GM19099 (cell line): ENCODE measurements around the gene SHD.

Source experiments
- POLR2A ChIP-seq: IDR thresholded peaks from 3 replicates; pipeline ENCODE4 v1.6.1; 2011; ENCODE audit warnings: low read depth; ENCODE audit not compliant: insufficient read length; ENCODE audit errors: extremely low read depth

Gene SHD

DNA sequence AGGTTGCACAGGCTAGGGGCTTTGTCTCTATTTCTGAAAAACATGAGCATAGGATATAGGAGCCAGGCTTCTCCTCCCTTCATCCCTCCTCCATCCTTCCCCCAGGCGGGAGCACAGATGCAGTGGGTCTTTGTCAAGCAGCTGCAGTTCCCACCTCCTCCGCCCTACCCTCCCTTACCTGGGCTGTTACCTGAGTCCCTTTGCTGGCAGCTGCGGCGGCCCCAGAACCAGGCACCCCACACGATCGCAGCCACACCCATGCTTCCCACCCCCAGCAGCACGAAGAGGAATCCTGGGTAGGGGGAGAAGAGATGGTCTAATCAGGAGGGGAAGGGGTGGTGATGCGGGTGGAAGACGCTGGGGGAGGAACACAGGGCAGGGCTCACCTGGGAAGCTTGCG lies 15.3 kb downstream of the SHD start:
- no peak for TF ChIP-seq POLR2A

- TF ChIP-seq POLR2A: no peak
Observed at GRCh38 chr19:4295972-4296771, 17.1 kb downstream of the SHD start.

GRCh38 chr19:4297901-4298809 lies 19.1 kb downstream of the SHD start:
- TF ChIP-seq POLR2A: no peak

- TF ChIP-seq POLR2A: no peak
Observed at GRCh38 chr19:4298810-4299550, 19.9 kb downstream of the SHD start.

DNA sequence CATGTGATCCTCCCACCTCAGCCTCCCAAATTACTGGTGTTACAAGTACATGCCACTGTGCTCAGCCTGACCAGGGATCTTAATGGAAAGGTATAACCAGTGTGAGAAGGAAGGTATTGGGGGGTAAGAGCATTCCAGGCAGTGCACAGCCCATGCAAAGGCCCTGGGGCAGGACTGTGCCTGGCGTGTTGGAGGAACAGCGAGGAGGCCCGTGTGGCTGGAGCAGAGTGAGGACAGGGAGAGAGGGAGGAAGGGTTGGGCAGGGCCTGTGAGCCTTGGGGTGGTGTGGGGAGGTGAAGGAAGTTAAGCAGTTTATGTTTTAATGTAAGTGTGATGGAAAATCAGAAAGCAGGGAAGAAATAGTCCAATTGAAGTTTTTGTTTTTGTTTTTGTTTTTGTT lies 21.5 kb downstream of the SHD start:
- no peak for TF ChIP-seq POLR2A

DNA sequence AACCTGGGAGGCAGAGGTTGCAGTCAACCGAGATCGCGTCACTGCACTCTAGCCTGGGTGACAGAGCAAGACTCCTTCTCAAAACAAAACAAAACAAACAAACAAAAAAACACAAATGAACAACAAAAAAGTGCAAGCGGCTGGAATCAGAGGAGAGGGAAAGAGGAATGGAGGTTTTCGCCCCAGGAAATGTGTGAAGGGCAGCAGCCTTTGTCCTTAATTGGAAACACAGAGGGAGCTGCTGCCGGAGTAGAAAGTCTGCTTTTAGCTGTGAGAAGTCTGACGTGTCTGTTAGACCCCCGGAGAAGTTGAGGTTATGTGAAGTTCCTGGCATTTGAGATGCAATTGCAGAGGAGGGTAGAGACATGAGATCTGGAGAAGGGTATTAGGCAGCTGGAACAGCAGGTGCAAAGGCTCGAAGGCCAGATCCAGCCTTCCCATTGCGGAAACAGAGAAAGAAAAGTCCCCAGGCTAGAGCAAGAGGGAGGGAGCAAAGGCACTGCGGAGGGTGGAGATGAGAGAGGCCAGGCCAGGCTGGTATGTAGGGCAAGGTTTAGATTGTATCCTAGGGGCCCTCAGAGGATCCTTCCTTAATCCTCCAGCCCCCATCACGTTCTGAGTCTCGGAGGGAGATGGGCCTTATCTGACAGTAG lies 22.6 kb downstream of the SHD start:
- TF ChIP-seq POLR2A: no peak

DNA sequence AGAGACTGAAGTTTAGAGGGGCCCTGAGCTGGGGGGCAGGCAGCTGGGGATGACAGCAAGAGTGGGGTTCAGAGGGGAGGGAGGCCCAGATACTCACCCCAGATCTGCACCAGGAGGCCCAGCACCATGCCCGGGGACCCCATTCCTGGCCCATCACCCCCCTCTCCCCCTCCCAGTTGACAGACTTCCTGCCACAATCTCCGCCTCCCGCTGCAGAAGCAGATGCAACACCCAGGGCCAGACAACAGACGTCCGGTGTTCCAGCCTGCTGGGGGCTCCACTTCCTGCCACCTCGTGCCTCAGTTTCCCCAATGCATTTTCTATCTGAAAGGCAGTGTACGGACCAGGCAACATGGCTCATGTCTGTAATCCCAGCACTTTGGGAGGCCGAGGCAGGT lies 23.2 kb downstream of the SHD start, which contains the start of gene TMIGD2:
Gene TMIGD2, minus strand, starts transcription at position 147 of the 398 bp plus-strand sequence. Its CDS starts 4 bp downstream, at position 143.
- no peak for TF ChIP-seq POLR2A

DNA sequence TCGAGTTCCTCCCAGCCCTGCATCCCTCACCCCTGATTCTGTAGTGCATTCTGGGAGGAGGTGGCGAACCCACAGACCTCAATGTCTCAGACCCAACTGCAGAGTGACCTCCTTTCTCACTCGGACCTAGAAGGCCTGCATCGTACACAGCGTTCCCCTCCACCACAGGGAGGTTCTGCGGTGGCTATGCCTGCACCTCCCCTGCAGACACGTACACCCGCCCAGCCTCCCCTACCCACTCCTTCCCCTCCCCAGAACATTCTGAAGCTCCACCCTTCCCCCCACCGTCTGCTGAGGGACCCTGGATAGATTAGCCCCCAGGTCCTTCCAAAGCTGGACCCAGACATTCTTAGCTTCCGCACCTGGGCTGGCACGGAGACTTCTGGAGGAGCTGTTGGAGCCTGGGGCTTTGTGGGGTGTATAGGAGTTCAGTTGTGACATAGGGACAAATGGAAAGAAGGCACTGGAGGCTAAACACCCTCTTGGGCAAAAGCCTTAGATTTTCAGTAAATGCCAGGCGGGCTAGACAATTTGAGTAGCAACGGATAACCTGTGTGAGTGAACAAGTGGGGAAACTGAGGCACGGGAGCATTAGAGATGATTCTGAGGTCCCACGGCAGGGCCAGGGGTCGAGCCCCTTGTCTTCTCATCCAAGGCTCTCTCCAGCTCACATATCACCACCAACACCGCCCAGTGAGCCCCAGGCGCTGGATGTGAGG lies 24.9 kb downstream of the SHD start:
- TF ChIP-seq POLR2A: no peak

DNA sequence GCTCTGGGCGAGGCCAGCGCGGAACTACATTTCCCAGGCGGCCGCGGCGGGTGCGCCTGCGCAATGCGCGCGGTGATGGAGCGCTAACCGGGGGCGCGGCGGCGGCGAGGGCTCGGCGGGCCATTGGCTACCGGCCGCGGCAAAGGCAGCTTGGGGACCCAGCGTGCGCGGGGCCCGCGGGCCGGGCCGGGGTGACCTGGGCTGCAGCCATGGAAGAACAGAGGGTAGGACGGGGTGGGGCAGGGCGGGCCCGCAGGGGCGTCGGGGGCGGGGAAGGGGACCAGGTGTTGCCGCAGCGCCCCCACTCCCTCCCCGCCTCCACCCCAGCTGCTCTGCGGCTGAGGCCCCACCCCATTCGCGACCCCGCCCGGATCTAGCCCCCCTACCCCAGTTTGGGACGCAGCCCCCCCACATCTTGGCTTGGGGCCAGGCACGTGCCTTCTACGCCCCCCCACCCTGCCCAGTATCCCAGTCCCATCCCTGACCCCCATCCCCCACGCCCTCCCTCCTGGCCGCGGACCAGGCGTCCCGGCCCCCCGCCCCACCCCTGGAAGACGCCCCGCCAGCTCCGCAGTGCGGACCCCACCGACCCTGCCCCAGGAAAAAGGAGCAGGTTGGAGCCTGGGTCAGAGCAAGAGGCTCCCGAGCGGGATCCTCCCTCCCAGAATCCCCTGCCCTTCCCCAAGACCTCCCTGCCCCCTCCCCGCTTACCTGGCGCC lies 25.6 kb downstream of the SHD start, which contains the start of gene FSD1:
Gene FSD1, plus strand, starts transcription at position 61 of the 719 bp plus-strand sequence. Its CDS starts 149 bp downstream, at position 210.
- TF ChIP-seq POLR2A: no peak

DNA sequence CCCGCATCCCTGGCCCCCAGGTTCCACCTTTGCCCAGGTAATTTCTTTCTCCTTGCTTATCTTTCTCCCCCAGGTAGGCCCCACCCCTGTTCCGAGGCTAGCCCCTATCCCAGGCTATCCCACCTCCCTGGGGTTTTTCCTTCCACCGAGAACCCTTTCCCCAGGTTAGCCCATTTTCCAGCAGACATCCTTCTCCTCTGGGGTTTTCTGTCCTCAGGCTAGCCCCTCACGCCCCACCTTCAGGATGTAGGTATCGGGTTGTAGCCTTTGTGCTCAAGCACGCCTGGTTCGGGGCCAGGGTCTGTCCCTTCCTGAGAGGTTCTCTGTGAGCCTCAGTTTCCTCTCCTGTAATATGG lies 26.2 kb downstream of the SHD start:
- TF ChIP-seq POLR2A: no peak

- no peak for TF ChIP-seq POLR2A
Observed at GRCh38 chr19:4305659-4306058, 26.6 kb downstream of the SHD start.

DNA sequence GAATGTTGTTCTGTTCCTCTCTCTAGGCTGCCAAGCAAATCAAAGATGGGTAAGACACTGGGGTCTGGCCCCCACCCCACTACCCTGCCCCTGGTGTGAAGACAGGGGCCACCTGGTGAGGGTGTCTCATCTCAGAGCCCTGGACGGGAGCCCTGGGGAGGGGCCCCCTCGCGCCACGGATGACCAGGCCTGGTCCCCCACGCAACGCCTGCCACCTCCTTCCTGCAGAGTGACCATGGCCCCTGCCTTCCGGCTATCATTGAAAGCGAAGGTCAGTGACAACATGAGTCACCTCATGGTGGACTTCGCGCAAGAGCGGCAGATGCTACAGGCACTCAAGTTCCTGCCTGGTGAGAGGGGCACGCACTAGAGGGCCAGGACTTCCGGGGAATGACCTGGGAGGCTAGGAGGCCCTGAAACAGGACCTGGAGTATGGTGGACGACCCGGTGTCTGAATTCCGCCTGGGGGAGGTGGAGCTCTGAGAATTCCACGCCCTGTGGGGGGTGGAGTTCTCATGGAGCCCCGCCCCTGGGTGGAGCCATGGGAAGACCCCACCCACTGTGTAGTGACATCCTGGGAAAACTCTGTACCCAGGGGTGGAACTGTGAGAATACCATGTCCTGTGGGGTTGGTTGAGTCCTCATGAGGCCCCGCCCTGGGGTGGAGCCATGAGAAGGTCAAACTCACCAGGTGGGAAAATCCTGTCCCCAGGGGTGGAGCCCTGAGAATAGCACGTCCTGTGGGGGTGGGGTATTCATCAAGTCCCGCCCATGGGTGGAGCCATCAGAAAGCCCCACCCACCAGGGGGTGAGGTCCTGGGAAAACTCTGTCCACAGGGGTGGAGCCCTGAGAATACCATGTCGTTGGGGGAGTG lies 31.4 kb downstream of the SHD start:
- no peak for TF ChIP-seq POLR2A
